HG03342 (cell line): ENCODE measurements around the gene MEF2A.
"Not testable (repeated sequence)": the region's sequence is repeated elsewhere in the genome, so short reads cannot be mapped to it uniquely, and the experiment has no call there.

Experiments used
- ATAC-seq: cut with Tn5 transposase; IDR thresholded peaks from one replicate; pipeline ENCODE4 v1.9.1; 2021; ENCODE audit warnings: mild to moderate bottlenecking, moderate library complexity; ENCODE audit not compliant: unreplicated experiment

Gene MEF2A

GRCh38 chr15:99644913-99645542, 79.2 kb downstream of the MEF2A start:
- no peak for ATAC-seq

- ATAC-seq, result no peak
These were observed 79.8 kb downstream of the MEF2A start for GRCh38 chr15:99645543-99645935.

GRCh38 chr15:99645951-99646350, 80.2 kb downstream of the MEF2A start:
- ATAC-seq, result no peak

GRCh38 chr15:99651023-99651807, 85.4 kb downstream of the MEF2A start:
- no peak for ATAC-seq

GRCh38 chr15:99656205-99656604, 90.4 kb downstream of the MEF2A start:
- no peak for ATAC-seq

GRCh38 chr15:99657996-99658395, 92.2 kb downstream of the MEF2A start:
- ATAC-seq, result no peak

- no peak for ATAC-seq
These were observed 97.1 kb downstream of the MEF2A start for GRCh38 chr15:99662903-99663302.

- ATAC-seq, result not testable (repeated sequence)
These were observed 100.3 kb downstream of the MEF2A start for GRCh38 chr15:99666073-99666472.

GRCh38 chr15:99668533-99669182, 102.9 kb downstream of the MEF2A start:
- no peak for ATAC-seq

- no peak for ATAC-seq
These were observed 103.5 kb downstream of the MEF2A start for GRCh38 chr15:99669250-99669649.

- no peak for ATAC-seq
These were observed 106.3 kb downstream of the MEF2A start for GRCh38 chr15:99671926-99672635.

- ATAC-seq, result no peak
These were observed 107.3 kb downstream of the MEF2A start for GRCh38 chr15:99673111-99673510.

- ATAC-seq, result no peak
These were observed 108.5 kb downstream of the MEF2A start for GRCh38 chr15:99674279-99674678.

- ATAC-seq, result peak; percentile 79
These were observed 111.9 kb downstream of the MEF2A start for GRCh38 chr15:99677540-99678134.

- no peak for ATAC-seq
These were observed 114.5 kb downstream of the MEF2A start for GRCh38 chr15:99680276-99680675.

- ATAC-seq, result no peak
These were observed 116.2 kb downstream of the MEF2A start for GRCh38 chr15:99681990-99682389.

GRCh38 chr15:99682455-99682854, 116.7 kb downstream of the MEF2A start:
- no peak for ATAC-seq

GRCh38 chr15:99683000-99683670, 117.4 kb downstream of the MEF2A start:
- ATAC-seq, result no peak

GRCh38 chr15:99686290-99686689, 120.5 kb downstream of the MEF2A start:
- no peak for ATAC-seq

- ATAC-seq, result no peak
These were observed 127.0 kb downstream of the MEF2A start for GRCh38 chr15:99692825-99693224.
